ENCODE results near the gene OR1D5.
A peak's percentile ranks its signal among the peaks of the same experiment; 100 is the strongest.
"Not testable (repeated sequence)": the region's sequence is repeated elsewhere in the genome, so short reads cannot be mapped to it uniquely, and the experiment has no call there.

The OR1D5 gene, protein sequence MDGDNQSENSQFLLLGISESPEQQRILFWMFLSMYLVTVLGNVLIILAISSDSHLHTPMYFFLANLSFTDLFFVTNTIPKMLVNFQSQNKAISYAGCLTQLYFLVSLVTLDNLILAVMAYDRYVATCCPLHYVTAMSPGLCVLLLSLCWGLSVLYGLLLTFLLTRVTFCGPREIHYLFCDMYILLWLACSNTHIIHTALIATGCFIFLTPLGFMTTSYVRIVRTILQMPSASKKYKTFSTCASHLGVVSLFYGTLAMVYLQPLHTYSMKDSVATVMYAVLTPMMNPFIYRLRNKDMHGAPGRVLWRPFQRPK

DNA sequence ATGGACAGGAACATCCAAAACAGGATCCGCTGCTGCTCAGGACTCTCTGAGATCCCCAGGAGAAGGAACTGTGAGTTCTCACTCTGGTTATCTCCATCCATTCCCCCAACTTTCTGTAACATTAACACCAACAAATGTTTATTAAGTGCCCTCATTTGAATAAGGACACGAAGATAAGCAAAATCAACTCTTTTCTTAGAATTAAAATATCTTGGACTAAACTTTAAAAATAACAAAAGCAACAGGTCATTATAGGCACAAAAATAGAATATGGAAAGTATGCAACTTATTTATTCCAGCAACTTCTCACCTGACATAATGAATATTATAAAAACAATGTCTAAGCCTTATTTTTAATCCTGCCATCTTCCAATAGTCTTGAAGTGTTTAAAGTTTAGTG is at the start of gene OR1D5:
TSS of gene OR1D5 (minus strand) at position 101 of the 400 bp plus-strand sequence. CDS start at position 101, 0 bp downstream.
- H3K27ac ChIP-seq, result not testable (repeated sequence)

DNA sequence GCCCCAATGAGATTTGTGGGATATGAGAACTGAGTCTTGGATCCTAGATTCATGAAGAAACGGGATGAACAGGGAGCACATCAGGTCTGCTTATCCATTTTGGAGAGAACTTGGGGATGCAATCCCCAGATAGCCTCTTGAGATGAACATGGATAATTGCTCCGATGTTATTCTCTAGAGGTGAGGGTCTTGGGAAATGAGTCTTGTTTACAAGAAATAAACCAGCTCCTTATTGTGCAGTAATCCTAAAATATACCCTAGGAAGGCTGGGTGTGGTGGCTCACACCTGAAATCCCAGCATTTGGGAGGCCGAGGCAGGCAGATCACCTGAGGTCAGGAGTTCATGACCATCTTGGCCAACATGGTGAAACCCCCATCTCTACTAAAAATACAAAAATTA is 40.9 kb upstream of the OR1D5 start, which contains the start of gene OR1D2:
TSS of gene OR1D2 (minus strand) at position 101 of the 400 bp plus-strand sequence. CDS start 11,426 bp downstream, outside the sequence.
- TF ChIP-seq, protein P1, sequence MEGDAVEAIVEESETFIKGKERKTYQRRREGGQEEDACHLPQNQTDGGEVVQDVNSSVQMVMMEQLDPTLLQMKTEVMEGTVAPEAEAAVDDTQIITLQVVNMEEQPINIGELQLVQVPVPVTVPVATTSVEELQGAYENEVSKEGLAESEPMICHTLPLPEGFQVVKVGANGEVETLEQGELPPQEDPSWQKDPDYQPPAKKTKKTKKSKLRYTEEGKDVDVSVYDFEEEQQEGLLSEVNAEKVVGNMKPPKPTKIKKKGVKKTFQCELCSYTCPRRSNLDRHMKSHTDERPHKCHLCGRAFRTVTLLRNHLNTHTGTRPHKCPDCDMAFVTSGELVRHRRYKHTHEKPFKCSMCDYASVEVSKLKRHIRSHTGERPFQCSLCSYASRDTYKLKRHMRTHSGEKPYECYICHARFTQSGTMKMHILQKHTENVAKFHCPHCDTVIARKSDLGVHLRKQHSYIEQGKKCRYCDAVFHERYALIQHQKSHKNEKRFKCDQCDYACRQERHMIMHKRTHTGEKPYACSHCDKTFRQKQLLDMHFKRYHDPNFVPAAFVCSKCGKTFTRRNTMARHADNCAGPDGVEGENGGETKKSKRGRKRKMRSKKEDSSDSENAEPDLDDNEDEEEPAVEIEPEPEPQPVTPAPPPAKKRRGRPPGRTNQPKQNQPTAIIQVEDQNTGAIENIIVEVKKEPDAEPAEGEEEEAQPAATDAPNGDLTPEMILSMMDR (conservative IDR thresholded peaks at IDR 0.05), result no peak

DNA sequence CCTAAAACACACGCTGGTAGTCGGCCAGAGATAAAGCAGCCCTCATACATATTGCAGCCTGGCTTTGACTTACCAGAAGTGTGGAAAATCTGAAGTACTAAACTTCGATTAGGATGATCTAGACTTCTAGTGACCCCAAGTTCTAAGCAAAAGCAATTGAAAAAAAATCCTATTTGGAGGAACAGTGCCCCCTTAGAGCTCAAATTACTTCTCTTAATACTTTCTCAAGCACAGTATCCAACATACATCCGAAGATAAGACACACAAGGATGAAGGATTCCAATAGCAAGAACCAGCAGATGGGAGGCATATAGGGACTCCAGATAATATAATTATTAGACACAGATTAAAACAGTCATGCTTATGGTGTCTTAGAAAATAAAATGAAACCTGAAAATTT is 10.4 kb upstream of the OR1D5 start:
- not testable (repeated sequence) for H3K27ac ChIP-seq

More for the DNA sequence above, 40.9 kb upstream of the OR1D5 start, which contains the start of gene OR1D2:
- no peak within 1 kb of the TSS for H3K27ac ChIP-seq

DNA sequence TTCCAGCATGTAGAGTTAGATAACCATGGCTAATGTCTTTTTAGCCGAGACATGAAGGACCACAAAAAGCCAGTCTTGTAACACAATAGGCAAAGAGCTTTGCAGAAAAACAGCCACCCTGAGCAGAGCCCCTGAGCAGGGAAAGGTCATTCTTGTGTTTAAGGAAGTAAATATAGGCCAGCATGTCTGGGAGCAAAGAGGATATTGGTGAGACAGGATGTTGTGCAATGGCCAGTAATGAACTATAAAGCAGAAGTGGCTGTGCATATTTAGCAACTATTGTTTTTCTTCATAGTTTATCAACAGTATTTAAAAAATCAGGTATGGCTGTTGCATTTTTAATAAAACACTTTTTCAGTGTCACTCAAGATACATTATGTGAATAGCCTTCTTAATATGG is 1.8 kb upstream of the OR1D5 start:
- not testable (repeated sequence) for H3K27ac ChIP-seq

DNA sequence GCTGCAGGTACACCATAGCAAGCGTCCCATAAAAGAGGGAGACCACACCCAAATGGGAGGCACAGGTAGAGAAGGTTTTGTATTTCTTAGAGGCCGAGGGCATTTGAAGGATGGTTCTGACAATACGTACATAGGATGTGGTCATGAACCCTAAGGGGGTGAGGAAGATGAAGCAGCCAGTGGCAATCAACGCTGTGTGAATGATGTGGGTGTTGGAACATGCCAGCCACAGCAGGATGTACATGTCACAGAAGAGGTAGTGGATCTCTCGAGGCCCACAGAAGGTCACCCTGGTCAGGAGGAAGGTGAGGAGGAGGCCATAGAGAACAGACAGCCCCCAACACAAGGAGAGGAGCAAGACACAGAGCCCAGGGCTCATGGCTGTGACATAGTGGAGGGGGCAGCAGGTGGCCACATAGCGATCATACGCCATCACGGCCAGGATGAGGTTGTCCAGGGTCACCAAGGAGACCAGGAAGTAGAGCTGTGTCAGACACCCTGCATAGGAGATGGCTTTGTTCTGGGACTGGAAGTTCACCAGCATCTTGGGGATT is 506 bp downstream of the OR1D5 start:
- H3K27ac ChIP-seq, result not testable (repeated sequence)

DNA sequence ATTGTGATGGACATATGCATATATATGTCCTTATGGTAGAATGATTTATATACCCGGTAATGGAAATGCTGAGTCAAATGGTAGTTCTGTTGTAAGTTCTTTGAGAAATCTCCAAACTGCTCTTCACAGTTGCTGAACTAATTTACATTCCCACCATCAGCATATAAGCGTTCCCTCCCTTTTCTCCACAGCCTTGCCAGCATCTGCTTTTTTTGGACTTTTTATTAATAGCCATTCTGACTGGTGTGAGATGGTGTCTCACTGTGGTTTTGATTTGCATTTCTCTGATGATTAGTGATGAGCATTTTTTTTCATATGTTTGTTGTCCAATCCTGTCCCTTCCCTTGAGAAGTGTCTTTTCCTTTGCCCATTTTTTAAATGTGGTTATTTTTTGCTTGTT is 8.5 kb downstream of the OR1D5 start:
- H3K27ac ChIP-seq, result not testable (repeated sequence)

DNA sequence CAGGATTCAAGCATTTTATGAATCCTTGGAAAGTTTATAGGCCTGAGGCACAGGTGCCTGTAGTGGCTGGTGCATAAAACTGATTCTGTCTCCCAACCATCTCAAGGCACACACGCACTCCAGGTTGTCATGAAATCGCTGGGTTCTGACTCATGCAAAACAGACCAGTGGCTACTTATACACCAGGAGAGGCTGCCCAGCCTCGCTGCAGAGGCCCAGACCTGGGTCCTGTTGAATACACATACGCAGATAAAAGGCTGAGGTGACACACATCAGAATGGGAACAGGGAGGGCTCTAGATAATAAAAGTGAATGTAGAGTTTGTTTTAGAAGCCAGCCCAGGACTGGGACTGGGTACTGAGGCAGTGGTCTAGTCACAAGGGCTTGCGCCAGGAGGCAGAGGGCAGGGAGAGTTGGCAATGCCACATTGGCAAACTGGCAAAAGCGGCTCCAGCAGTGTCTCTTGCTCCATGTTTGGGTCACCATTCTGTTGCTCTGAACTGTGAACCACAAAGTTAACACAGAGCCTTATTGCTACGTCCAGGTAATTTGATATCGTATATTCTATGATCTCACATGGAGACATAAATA is 13.6 kb downstream of the OR1D5 start:
- TF ChIP-seq, protein P1 (conservative IDR thresholded peaks at IDR 0.05), result no peak
- H3K27ac ChIP-seq, result peak overlapping the region; percentile 77; the same call in 1 of the 2 replicates

DNA sequence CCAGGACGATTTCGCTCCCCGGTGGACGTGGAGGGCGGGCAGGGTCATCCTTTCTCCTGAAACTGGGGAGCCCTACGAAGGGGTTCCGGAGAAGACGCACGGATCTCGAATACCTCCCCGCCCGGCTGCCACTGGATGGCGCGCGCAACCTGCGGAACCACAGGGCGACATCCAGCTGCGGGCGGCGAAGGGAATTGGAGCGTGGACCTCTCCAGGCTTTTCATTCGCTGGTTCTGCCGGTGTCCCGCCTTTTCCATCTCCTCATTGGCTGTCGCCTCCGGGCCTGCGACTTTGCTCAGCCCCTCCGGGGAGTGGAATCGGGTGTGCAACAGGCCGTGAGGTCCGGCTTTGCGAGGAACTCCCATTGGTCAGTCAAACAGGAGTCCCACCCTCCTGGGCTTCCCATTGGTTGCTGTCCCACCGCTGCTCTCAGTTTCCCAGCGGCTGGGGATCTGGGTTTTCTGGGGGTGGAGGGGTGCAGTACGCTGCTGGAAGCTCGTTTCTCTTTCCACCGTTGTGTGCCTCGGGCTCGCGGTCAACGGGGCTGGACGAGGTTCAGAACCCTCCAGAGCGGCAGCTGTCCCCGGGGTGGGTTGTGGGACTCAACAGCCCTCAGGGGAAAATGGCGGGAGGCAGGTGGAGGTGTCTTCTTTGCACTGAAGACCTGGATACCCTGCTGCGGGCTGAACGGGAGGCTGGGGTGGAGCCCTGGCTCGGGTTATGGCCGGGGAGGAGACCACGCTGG is 14.5 kb downstream of the OR1D5 start:
- TF ChIP-seq, protein P1 (conservative IDR thresholded peaks at IDR 0.05), result peak; percentile 96
- peak overlapping the region; percentile 77 for H3K27ac ChIP-seq

DNA sequence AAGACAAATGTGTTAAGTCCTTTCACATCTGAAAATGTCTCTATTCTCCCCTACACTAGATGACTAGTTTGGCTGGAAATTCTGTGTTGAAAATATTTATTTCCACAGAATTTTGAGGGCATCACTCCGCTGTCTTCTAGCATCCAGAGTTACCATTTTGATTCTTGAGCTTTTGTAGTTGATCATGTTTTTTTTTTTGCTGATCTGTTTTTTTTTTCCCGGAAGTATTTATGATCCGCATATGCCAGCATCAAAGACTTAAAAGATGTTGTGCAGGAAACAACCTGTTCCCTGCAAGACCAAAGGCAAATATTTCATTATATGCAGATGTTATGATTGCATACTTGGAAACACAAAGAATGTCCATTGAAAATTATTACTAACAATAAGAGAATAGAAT is 16.7 kb downstream of the OR1D5 start:
- TF ChIP-seq, protein P1 (conservative IDR thresholded peaks at IDR 0.05), result no peak
- H3K27ac ChIP-seq, result no peak overlapping the region
